ENCODE data around the gene ITGAD. TPM values are rescaled to one million over a fixed set of nuclear protein-coding genes. Genes with fewer than 3 reads are reported as not detected.

Gene ITGAD
- total and polyA plus RNA-seq, 2 of the 13 experiments (the other 11 are each of a cell fraction or from before 2014, with no cell fraction given): not detected

DNA sequence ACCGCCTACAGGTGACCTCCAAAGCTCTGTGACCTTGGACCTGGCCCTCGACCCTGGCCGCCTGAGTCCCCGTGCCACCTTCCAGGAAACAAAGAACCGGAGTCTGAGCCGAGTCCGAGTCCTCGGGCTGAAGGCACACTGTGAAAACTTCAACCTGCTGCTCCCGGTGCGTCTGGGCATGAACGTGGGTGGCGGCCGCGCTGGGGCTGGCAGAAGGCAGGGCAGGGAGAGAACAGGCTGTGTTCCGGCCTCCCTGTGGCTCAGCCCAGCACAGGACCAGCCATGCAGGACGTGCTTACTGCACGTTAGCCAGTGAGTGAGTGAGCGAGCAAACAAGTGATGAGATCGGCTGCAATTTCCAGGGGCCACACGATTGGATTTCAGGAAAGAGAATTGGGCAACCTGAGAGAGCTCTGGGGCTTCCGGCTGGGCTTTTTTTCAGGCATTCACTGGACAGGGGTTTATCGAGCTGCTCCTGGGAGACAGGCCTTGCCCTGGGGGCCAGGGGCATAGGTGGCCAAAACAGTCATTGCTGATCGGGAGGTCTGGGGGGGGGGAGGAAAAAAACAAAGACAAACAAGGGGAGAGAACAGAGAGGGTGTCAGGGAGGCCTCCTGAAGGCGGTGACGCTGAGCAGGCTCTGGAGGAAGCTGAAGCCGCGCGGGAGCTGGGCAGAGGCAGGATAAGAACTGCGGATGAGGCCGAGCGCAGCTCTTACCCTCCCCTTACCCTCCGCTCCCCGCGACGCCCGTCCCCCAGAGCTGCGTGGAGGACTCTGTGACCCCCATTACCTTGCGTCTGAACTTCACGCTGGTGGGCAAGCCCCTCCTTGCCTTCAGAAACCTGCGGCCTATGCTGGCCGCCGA lies 21.3 kb upstream of the ITGAD start (continued):
- no peak for TF ChIP-seq SRSF4 (IDR thresholded peaks at IDR 0.05; ENCODE audit: low read depth, low read length, poor library complexity, severe bottlenecking)
- no peak for TF ChIP-seq CBX2 (IDR thresholded peaks at IDR 0.05; ENCODE audit: low read depth, low read length)
- no peak for TF ChIP-seq CBX2 (CRISPR knock-in tag; IDR thresholded peaks at IDR 0.05; ENCODE audit: low read depth)
- TF ChIP-seq ZSCAN20 (CRISPR knock-in tag; IDR thresholded peaks at IDR 0.05; ENCODE audit: borderline replicate concordance): 0 out of 2 replicates have a peak, but pooled peaks have one; percentile 55
- no peak for TF ChIP-seq ZNF781 (CRISPR knock-in tag; IDR thresholded peaks at IDR 0.05; ENCODE audit: borderline replicate concordance, not compliant biosample characterization)
- TF ChIP-seq, protein P1, sequence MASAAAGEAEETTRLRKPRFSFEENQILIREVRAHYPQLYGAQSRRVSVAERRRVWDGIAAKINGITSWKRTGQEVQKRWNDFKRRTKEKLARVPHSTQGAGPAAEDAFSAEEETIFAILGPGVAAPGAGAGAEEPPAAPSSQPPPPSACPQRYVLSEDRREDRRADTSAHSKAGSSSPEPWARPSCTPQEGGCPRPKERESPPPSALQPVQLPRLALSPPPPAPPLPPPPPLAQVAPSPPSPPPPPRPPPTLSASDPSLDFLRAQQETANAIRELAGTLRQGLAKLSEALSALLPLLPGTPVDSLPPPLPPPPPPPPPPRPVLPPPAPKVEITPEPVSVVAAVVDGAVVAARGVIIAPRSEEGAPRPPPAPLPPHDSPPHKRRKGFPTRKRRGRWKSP (CRISPR knock-in tag; IDR thresholded peaks at IDR 0.05): no peak
- TF ChIP-seq SP2 (CRISPR knock-in tag; IDR thresholded peaks at IDR 0.05): no peak
- TF ChIP-seq CCDC6 (CRISPR knock-in tag; IDR thresholded peaks at IDR 0.05): no peak
- no peak for TF ChIP-seq HNRNPUL1 (IDR thresholded peaks at IDR 0.05; ENCODE audit: low read depth, low read length)
- TF ChIP-seq GABPB1 (CRISPR knock-in tag; IDR thresholded peaks at IDR 0.05): no peak; the same call in none of the 2 replicates
- TF ChIP-seq TAF1 (CRISPR knock-in tag; IDR thresholded peaks at IDR 0.05): no peak
- no peak for TF ChIP-seq EZH2 (conservative IDR thresholded peaks at IDR 0.05; ENCODE audit: low read depth, low read length)
- no peak for TF ChIP-seq MED13 (CRISPR knock-in tag; IDR thresholded peaks at IDR 0.05)
- TF ChIP-seq ASH2L (IDR thresholded peaks at IDR 0.05; ENCODE audit: insufficient read length, low read depth, low read length): no peak
- no peak for TF ChIP-seq HMGA1 (CRISPR knock-in tag; conservative IDR thresholded peaks at IDR 0.05)
- TF ChIP-seq RCOR2 (CRISPR knock-in tag; IDR thresholded peaks at IDR 0.05): 0 out of 2 replicates have a peak, but pooled peaks have one; percentile 3
- TF ChIP-seq ZKSCAN1 (IDR thresholded peaks at IDR 0.05; ENCODE audit: low read length): no peak
- peak; percentile 65; the same call in 1 of the 2 replicates for TF ChIP-seq ZNF816 (CRISPR knock-in tag; IDR thresholded peaks at IDR 0.05; ENCODE audit: borderline replicate concordance)
- TF ChIP-seq, protein P2, sequence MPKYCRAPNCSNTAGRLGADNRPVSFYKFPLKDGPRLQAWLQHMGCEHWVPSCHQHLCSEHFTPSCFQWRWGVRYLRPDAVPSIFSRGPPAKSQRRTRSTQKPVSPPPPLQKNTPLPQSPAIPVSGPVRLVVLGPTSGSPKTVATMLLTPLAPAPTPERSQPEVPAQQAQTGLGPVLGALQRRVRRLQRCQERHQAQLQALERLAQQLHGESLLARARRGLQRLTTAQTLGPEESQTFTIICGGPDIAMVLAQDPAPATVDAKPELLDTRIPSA (CRISPR knock-in tag; IDR thresholded peaks at IDR 0.05; ENCODE audit: borderline replicate concordance): no peak
- TF ChIP-seq, protein P3, sequence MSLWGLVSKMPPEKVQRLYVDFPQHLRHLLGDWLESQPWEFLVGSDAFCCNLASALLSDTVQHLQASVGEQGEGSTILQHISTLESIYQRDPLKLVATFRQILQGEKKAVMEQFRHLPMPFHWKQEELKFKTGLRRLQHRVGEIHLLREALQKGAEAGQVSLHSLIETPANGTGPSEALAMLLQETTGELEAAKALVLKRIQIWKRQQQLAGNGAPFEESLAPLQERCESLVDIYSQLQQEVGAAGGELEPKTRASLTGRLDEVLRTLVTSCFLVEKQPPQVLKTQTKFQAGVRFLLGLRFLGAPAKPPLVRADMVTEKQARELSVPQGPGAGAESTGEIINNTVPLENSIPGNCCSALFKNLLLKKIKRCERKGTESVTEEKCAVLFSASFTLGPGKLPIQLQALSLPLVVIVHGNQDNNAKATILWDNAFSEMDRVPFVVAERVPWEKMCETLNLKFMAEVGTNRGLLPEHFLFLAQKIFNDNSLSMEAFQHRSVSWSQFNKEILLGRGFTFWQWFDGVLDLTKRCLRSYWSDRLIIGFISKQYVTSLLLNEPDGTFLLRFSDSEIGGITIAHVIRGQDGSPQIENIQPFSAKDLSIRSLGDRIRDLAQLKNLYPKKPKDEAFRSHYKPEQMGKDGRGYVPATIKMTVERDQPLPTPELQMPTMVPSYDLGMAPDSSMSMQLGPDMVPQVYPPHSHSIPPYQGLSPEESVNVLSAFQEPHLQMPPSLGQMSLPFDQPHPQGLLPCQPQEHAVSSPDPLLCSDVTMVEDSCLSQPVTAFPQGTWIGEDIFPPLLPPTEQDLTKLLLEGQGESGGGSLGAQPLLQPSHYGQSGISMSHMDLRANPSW (CRISPR knock-in tag; IDR thresholded peaks at IDR 0.05; ENCODE audit: borderline replicate concordance): no peak
- no peak for TF ChIP-seq TGIF2 (CRISPR knock-in tag; IDR thresholded peaks at IDR 0.05)
- TF ChIP-seq SAFB2 (CRISPR knock-in tag; IDR thresholded peaks at IDR 0.05; ENCODE audit: borderline replicate concordance, low read depth): no peak
- TF ChIP-seq ZMYM2 (CRISPR knock-in tag; IDR thresholded peaks at IDR 0.05): peak; percentile 58; the same call in 1 of the 2 replicates
- TF ChIP-seq FOXP1 (IDR thresholded peaks at IDR 0.05): no peak
- TF ChIP-seq FOXP1 (CRISPR knock-in tag; IDR thresholded peaks at IDR 0.05): no peak
- TF ChIP-seq, protein P4, sequence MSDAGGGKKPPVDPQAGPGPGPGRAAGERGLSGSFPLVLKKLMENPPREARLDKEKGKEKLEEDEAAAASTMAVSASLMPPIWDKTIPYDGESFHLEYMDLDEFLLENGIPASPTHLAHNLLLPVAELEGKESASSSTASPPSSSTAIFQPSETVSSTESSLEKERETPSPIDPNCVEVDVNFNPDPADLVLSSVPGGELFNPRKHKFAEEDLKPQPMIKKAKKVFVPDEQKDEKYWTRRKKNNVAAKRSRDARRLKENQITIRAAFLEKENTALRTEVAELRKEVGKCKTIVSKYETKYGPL (CRISPR knock-in tag; IDR thresholded peaks at IDR 0.05): no peak

All from HepG2 (cell line).